Stomach (tissue), 4 donors: ENCODE data around the gene OLFM1.

Source experiments
- CTCF ChIP-seq, 7 experiments: fragments of 450-650 bp in 4 of 7; fragments of 200-600 bp in 3 of 7; sonication (generic) in 3 of 7; IDR thresholded peaks; one replicate each; pipeline ENCODE4 v1.5.1; 2016 to 2019; ENCODE audit warnings: antibody characterized with exemption in 7 of 7, control low read depth in 2 of 7, mild to moderate bottlenecking in 1 of 7
- POLR2A ChIP-seq, 4 donors: fragments of 450-650 bp; IDR thresholded peaks; one replicate each; pipeline ENCODE4 v1.6.1; 2016; ENCODE audit warnings: antibody characterized with exemption in 4 of 4, control low read depth in 2 of 4, mild to moderate bottlenecking in 1 of 4, moderate library complexity in 1 of 4

GRCh38 chr9:135076876-135077430, 10.5 kb upstream of the OLFM1 start:
- no peak for TF ChIP-seq POLR2A (IDR thresholded peaks at IDR 0.05)
- TF ChIP-seq CTCF (IDR thresholded peaks at IDR 0.05) = no peak
